Muscle of back (tissue), 11 donors: ENCODE measurements around the gene NDUFV3. TPM values are rescaled to one million over a fixed set of nuclear protein-coding genes. Genes with fewer than 3 reads are reported as not detected.
"Not testable (repeated sequence)": the region's sequence is repeated elsewhere in the genome, so short reads cannot be mapped to it uniquely, and the experiment has no call there.

Experiments used
- DNase-seq, 3 donors: peaks; one replicate each; pipeline versions ENCODE4 v3.0.0 to v3.0.0-alpha.2; 2013
- polyA plus RNA-seq, 10 donors: library from polyadenylated mRNA; unstranded; fragments of 120-200 nt; gene quantifications; one replicate each; pipeline ENCODE4 v1.2.1, GENCODE V29; 2013; ENCODE audit not compliant: insufficient read length in 10 of 10

NDUFV3 gene
- polyA plus RNA-seq, 10 donors = 22.1 to 38.2 (median 32.4) TPM

DNA sequence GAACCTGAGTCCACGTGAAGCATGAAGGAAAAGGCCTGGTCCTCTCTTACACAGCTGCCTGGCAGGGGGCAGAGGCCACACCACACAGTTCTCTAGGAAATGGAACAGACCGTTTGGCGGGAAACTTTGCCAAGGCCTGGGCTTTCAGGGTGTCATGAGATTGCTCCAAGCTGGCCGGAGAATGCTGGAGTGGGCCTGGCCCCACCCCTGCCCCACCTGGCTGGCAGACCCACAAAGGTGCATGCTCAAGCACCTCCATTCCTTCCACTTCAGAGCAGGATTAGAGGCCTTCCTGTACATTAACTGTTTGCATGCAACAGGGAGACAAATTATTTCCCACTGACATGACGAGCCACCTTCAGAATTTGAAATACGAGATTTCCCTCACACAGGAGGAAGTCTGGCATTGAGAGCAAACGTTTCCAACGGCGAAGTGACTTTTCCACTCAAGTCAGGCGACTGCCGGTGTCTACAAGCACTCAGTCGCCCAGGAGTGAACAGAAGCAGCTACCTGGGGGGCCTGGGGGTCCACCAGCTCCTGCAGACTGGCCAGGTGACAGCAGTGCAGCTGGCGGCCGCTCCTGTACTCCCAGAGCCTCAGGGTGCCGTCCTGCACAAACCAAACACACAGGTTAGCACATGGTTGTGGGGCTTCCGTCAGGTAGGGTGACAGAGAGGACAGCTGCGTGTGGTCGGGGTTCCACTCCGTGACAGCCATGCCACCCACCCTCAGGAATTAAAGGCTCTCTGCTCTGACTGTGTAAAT is 37.8 kb upstream of the NDUFV3 start:
- no peak for DNase-seq

DNA sequence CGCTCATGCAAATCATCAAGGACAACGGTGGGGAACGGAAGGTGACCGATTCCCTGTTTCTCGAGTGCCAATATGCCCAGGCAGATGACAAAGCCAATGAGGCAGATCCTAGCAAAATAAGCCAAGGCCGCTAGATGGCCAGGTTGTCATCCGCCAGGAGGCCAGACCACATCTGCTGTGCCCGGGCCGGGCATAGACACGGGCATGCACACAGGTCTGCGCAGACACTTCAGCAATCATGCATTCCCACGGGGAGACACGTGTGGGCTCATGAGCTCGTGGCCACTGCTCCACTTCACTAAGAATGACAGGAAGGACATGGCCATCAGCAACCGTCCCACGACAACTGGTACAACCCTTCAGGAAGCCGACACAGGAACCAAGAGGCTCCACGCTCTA is 37.2 kb upstream of the NDUFV3 start:
- DNase-seq = no peak

DNA sequence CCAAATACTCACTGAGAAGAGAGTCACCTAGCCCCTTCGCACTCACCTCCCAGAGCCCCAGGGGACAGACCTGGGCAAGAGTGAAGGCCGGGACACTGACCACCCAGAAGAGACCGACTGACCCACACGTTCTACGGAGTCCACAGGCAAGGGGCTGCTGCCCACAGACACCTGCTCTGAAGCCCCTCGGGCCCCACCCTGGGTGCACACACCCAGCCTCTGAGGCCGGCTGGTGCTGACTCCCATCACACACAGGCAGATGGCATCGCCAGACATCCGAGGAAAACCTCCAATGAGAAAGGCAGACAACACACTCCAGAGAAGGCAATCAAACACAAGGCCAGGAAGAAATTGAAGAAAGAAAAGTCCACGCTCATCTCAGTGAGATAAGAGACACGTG is 35.9 kb upstream of the NDUFV3 start:
- no peak for DNase-seq

DNA sequence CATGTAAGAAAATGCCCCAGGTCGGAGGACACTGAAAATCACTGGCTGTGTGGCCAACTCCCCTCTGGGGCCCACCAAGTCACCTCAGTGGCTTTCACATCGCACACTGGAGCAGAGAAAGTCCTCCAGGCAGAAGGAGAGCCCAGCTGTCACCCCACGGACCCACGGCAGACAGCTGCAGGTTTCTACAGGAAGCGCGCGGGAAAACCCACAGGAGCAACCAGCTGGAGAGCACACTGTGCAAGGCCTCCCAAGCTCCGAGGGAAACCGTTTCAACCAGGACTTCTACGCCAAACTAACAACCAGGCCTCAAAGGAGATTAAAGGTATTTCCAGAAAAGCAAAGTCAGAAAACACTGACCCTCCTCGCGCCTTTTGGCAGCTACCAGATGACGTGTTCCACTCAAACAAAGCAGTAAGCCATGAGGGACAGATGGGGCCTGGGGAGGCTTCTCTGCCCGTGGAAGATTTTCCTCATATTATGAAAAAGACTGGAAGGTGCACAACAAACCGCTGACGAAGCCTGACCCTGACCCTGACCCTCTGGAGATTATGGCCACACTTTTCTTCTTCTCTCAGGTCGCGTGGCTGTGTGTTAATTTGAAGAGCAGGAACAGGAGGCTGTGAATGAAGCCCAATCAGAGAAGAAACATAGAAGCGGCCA is 34.8 kb upstream of the NDUFV3 start:
- DNase-seq = peak in 1 of 3 donors; percentile 47

DNA sequence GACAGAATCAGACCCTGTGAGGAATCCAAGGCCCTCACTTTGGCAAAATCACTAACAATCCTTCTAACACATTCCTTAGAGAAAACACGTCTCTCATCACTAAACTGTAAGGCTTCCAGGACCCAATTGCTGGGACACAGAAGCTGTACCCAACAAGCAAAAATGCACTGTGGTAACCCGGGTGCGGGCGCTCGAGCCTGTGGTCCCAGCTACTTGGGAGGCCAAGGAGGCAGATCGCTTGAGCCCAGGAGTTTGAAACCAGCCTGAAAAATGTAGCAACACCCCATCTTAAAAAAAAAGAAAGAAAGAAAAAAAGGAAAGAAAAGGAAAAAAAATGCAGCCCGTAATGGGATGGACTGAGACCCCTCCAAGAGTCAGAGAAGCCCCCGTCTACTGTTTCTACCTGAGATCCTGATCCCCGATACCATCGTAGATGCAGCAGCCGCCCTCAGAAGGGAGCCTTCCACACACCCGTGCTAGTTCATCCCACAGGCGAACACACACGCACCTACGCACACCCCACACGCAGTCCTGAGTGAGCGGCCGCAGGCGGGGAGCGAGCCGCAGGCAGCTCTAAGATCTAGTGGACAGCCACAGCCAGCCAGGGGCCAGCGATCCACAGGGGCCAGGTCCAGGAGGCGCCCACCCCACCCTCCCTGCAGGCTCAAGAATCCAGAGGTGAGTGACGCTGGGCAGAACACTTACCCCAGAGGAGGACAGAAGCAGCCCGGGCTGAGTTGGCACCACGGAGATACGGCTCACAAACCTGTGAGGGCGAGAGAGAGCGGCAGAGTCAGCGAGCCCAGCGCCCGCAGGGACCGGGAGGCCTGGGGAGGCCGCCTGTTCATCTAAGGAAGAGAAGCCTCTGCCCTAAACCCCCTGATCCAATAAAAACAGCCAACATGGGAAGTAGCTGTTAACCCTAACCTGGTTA is 33.9 kb upstream of the NDUFV3 start:
- no peak for DNase-seq

DNA sequence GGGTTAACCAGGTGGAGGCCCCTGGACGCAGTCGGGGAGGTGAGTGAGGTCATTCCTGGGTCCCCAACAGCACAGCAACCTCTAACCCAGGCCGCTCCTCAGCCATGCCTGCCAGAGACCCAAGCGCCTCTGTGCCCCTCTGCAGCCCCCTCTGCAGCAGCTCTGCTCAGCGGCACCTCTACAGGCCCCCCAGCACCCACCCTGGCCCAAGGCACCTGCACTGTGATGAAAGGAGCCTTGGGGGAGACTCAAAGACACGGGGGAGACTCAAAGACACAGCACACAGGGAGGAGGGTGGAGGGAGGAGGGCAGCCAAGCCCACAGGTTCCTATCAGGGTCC is 33.2 kb upstream of the NDUFV3 start:
- no peak for DNase-seq

DNA sequence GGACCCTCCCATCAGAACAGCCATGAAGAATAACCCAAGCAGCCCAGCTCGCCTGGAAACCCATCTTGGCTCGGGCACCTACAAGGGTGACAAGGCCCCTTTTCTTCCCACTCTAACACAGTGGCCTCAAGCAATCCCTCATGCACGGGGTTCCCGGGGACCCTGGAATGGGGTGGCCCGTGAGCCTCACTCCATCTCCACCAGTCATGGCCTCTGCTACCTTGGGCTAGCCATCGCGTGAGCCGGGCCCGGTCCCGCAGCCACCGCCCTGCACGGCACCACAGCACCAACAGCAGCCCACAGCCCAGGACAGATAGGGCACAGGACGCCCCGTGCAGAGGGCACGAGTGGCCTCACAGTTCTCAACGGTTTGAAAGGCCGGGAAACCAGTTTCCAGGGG is 32.8 kb upstream of the NDUFV3 start:
- DNase-seq = no peak

DNA sequence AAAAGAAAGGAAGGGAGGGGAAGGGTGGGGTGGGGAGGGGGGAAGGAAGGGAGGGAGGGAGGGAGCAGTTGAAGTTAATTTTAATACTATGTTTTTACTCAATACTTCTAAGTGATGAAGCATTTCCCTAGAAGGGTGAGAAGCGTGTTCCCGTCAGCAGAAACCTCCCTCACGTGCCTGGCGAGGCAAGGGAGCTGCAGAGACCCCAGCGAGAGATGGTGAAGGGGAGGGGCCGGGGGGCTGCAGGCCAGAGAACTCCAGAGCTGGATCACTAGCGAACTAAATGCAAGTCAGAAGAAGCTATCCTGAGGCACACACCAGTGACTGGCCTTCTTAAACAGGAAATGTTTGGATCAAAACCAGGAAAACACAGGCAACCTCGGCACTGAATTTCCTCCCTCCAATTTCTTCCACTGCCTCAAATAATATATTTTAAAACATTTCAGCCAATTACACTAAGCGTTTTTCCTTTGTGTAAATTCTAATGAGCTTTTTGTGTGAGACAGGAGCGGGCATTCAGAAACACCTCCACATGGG is 31.7 kb upstream of the NDUFV3 start:
- no peak for DNase-seq

DNA sequence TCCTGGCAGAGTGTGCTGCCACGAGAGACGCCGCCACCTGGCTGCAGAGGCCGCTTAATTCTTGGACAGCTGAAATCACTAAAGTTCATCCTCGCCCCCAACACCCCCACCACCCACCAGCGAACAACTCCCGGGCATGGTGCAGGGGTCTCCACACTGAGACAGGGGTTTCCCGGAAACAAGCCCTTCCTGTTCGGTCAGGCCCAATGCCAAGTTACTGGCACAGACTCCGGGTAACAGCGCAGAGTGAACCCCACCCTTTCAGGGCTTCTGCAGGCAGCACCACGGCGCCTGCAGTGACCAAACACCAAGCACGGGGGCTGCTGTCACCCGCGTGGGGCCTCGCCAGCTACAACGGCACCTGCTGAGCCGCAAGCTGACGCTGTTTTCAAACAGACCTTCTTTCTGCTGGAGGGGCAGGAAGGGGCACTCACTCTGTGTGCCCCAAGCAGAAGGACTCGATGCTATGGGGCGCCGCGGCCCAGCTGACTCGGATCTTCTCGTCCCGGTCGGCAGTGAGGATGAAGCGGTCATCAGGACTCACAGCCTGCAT is 31.2 kb upstream of the NDUFV3 start:
- DNase-seq = no peak

DNA sequence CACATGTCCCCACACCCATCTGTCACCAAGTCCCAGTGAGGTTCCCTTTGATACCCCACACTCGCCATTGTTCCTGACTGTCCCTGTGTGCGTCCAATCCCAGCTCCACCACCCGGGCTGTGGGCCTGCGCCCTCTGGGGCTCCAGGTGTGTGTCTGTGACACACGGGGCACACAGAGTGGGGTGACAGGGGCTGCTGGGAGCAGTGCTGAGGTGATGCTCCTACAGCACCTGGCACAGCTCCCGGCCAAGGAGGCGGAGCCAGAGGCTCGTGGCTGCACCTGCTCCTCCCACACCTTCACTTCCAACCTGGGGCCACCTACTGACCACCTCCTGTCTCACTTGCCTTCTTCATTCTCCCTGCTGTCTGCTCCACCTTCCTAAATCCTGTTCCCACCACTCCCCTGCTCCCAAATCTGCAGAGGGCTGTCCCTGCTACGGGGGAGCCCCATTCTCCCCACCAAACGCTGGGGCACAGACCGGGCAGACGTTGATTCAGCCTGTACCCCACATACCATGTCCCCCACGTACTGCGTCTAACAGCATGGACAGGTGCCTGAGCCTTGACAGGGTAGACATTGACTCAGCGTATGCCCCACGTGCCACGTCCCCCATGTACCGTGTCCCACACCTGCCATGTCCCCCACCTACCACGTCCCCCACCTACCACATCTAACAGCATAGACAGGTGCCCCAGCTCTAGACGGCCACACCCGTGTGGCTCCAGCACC is 30.2 kb upstream of the NDUFV3 start:
- DNase-seq = no peak

DNA sequence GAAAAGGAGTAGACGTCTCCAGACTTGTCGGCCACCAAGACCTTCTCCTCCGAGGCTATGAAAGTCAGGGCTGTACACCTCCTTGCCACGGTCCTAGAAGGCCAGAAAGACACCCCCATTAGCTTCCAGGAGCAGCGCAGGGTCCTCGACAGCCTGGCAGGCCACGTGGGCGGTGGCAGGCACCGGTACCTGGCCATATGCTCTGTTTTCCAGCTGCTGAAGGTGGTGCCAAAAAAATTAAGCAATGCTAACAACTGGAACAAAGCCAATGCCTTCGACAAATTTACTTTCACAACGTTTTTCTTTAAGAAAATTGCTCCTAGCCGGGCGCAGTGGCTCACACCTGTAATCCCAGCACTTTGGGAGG is 29.6 kb upstream of the NDUFV3 start:
- DNase-seq = no peak

DNA sequence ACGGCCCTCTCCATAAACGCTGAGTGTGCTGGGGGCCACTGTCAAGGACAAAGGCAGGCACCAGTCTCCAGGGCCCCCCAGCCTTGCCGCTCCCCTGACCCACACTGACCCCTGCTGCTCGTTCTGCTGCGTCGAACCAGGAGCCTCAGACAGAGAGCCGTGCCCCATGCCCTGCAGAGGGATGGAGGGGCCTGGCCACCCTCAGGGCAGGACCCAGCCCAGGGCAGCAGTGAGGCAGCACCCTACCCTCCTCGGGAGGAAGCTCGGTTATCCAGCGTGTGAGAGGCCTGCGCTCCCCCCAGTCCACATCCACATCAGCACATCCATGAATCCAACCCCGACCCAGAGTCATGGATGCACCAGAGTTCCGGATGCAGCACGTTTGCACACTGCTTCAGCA is 28.8 kb upstream of the NDUFV3 start:
- DNase-seq = no peak

DNA sequence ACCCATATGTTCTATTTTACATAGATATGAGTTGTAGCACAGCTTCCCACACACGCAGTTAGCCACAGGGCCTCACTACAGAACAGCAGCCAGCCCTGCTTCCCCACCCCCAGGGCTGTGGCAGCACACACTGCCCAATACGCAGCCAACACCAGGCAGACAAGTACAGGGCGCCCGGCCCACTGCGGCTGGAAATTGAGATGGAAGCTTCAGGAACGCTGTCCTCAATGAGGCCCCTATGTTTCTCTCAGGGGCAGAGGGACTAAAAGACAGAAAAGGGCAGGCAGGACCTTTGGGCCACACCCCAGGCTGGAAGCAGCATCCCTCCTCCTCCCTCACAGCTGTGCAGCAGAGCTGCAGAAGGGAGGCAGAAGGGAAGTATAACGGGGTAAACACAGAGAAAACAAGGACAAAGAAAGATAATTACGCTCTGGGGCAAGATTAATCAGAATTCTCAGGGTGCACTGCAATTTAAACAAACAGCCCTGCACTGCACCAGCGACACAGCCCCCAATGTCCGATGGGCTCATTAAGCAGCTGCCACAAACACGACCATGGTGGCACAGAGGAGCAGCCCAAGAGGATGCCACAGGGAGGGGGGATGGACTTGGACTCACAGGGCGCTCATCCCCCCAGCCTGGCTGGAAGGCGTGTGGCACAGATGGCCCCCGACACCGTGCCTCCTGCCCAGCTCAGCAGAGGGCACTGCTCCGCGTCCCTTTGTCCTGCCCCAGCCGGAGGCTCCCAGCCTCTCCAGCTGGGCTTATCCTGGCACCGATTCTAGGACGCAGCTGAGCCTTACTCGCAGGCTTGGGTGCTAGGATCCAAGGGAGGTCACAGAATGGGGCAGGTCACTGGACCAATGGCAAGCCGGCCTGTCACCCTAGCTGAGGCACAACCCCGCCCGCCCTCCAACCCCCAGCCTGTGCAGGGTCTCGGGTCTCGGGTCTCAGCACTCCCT is 28.0 kb upstream of the NDUFV3 start:
- peak; percentile 18 to 86 (median 44) for DNase-seq

DNA sequence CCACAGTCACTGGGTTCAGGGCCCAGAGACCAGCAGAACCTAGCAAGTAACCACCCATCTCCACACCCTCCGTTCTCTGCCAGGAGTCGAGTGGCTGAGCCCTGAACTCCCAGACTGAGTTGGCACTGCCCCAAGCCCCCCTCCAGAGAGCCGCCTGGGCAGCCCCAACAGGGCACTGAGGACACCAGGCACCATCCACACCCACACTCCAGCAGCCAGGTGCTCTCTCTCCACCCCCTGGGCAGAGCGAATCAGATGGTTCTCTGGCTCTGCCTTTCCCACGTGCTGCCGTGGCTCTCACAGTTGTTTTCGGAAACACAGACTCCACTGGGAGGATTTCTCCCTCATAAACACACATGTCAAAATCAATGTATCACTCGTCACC is 27.3 kb upstream of the NDUFV3 start:
- no peak for DNase-seq

DNA sequence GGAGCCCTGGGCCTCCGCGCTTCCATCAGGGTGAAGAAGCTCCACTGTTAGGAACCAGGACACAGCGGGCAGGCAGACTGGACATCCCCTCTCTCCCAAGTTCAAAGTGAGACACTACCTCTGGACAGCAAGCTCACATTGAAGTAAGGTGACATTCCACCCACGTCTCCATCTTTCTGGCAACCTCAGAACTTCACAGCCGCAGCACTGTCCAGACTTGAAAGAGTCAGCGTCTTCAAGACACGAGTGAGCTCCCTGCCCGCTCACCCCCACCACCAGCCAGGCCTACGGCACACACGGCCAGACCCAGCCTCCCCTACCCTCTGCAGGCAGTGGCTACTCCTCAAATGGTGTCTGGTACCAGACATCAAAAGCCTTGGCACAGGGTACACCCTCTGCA is 24.9 kb upstream of the NDUFV3 start:
- no peak for DNase-seq

DNA sequence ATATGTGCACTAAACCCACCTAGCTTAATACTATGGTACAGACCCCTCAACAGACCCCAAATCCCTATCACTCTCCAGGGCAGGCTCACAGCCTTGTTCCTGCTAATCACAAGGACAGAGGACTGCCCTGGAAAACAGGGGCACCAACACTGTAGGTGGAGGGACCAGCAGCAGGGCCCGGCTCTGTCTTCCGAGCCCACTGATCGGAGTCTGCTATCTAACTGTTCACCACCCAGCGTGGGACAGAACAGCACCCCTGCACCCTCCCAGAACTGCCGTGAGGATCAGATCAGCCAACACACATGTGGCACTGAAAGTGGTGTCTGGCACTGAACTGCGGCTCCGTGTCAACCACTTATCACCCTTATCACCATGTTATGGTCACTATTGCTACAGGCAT is 20.0 kb upstream of the NDUFV3 start:
- DNase-seq = no peak

DNA sequence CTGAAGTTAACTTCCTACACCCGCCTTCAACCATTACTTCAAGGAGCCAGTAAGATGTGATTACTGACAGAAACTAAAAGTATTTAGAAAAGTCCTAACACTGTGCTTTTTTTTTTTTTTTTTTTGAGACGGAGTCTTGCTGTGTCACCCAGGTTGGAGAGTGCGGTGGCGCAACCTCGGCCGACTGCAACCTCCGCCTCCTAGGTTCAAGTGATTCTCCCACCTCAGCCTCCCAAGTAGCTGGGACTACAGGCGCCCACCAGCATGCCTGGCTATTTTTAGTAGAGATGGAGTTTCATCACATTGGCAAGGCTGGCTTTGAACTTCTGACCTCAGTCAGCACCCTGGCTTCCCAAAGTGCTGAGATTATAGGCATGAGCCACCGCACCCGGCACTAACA is 17.3 kb upstream of the NDUFV3 start:
- DNase-seq = not testable (repeated sequence)

DNA sequence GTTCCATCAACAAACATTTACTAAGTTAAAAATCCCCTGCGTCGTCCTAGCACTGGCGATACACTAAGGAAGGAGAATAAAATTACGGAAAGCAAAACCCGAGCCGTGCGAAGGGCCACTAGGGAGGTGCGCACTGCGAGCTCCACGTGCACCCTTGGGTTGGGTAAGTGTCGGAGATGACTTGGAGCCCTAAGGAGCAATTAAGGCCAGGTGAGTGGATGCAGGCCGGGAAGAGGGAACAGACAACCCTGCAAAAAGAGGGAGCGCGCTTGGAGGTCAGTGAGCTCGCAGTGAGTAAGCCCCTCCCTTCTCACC is 14.5 kb upstream of the NDUFV3 start:
- DNase-seq = no peak

DNA sequence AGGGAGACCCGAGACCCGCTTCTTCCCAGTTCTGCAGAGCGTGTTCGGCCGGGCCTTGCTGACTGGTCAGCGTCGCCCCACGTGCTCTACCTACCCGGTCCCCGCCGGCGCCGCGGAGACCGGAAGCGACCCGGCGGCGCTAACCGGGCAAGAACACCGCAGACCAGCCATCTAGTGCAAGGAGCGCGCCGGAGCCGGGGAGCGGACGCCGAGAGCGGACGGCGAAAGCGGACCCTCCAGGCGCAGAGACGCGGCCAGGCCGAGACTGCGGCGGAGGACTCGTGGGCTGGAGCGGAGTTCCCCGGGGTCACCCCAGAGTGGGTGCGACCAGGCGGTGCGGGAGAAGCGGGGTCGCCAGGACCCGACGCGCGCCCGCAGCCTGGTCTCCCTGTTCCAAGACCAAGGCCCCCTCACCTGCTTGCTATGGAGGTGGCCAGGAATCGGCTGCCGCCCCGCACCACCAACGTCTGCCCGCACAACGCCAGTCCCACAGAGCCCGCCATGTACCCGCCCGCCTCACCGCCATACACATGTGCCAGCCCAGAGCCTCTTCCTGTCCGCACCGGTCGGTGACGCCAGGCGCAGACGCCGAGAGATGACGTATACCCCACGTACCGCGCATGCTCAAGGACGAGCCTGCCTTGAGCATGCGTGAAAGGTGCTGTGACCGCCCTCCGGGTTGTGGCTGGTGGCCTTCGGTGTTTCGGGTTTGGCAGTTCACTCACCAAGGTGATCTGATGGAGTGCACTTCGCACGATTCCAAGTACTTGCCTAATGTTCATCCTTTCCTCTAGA is 13.9 kb upstream of the NDUFV3 start, which contains the start of gene WDR4:
Gene WDR4, minus strand, starts transcription at position 547 of the 795 bp plus-strand sequence. Its CDS starts 44 bp downstream, at position 503.
- DNase-seq = peak; percentile 97 to 99 (median 99)
